ENCODE results near the gene MAGI1.

Gene MAGI1

GRCh38 chr3:65632414-65632813 is 406.3 kb downstream of the MAGI1 start:
- Histone ChIP-seq H3K9me3 (no peaks in the 10 kb centered on the region), H3K36me3 (no peaks in the 10 kb centered on the region), H3K4me3 (ENCODE audit: low read depth in 1 of 2, low read length in 1 of 2) (no peak overlapping the region), H3K27ac (no peak overlapping the region), H3K27me3 (no peaks in the 10 kb centered on the region), H3K4me1 (ENCODE audit: control insufficient read depth in 1 of 2, insufficient read depth in 1 of 2, low read depth in 1 of 2, low read length in 1 of 2) (no peaks in the 10 kb centered on the region)
- TF ChIP-seq CTCF (IDR thresholded peaks at IDR 0.05) = no peak

GRCh38 chr3:65628978-65629377 is 409.7 kb downstream of the MAGI1 start:
- Histone ChIP-seq H3K36me3 (no peaks in the 10 kb centered on the region), H3K27ac (no peak overlapping the region), H3K4me1 (ENCODE audit: control insufficient read depth in 1 of 2, insufficient read depth in 1 of 2, low read depth in 1 of 2, low read length in 1 of 2) (no peaks in the 10 kb centered on the region), H3K4me3 (ENCODE audit: low read depth in 1 of 2, low read length in 1 of 2) (no peak overlapping the region), H3K9me3 (no peaks in the 10 kb centered on the region), H3K27me3 (no peaks in the 10 kb centered on the region)
- no peak for TF ChIP-seq CTCF (IDR thresholded peaks at IDR 0.05)

- Histone ChIP-seq H3K4me1 (ENCODE audit: control insufficient read depth in 1 of 2, insufficient read depth in 1 of 2, low read depth in 1 of 2, low read length in 1 of 2) (no peaks in the 10 kb centered on the region), H3K36me3 (no peaks in the 10 kb centered on the region), H3K27ac (no peak overlapping the region), H3K4me3 (ENCODE audit: low read depth in 1 of 2, low read length in 1 of 2) (no peak overlapping the region), H3K9me3 (no peaks in the 10 kb centered on the region), H3K27me3 (no peaks in the 10 kb centered on the region)
- TF ChIP-seq CTCF (IDR thresholded peaks at IDR 0.05) = no peak
These were observed 411.7 kb downstream of the MAGI1 start for GRCh38 chr3:65627062-65627461.

GRCh38 chr3:65625305-65625704 is 413.4 kb downstream of the MAGI1 start:
- TF ChIP-seq CTCF (IDR thresholded peaks at IDR 0.05) = no peak

GRCh38 chr3:65623362-65623761 is 415.4 kb downstream of the MAGI1 start:
- Histone ChIP-seq H3K27ac (no peak overlapping the region), H3K4me1 (ENCODE audit: control insufficient read depth in 1 of 2, insufficient read depth in 1 of 2, low read depth in 1 of 2, low read length in 1 of 2) (no peaks in the 10 kb centered on the region), H3K27me3 (no peaks in the 10 kb centered on the region), H3K9me3 (no peaks in the 10 kb centered on the region), H3K36me3 (no peaks in the 10 kb centered on the region), H3K4me3 (ENCODE audit: low read depth in 1 of 2, low read length in 1 of 2) (no peak overlapping the region)
- no peak for TF ChIP-seq CTCF (IDR thresholded peaks at IDR 0.05)

More at GRCh38 chr3:65625305-65625704, 413.4 kb downstream of the MAGI1 start:
- Histone ChIP-seq H3K27me3 (no peaks in the 10 kb centered on the region), H3K4me3 (ENCODE audit: low read depth in 1 of 2, low read length in 1 of 2) (no peak overlapping the region), H3K4me1 (ENCODE audit: control insufficient read depth in 1 of 2, insufficient read depth in 1 of 2, low read depth in 1 of 2, low read length in 1 of 2) (no peaks in the 10 kb centered on the region), H3K9me3 (no peaks in the 10 kb centered on the region), H3K36me3 (no peaks in the 10 kb centered on the region), H3K27ac (no peak overlapping the region)

- no peaks in the 10 kb centered on the region for H3K4me1 ChIP-seq (ENCODE audit: control insufficient read depth in 1 of 2, insufficient read depth in 1 of 2, low read depth in 1 of 2, low read length in 1 of 2)
- no peaks in the 10 kb centered on the region for H3K36me3 ChIP-seq
- no peaks in the 10 kb centered on the region for H3K27me3 ChIP-seq
- TF ChIP-seq CTCF (IDR thresholded peaks at IDR 0.05) = no peak
- no peaks in the 10 kb centered on the region for H3K9me3 ChIP-seq
- no peak overlapping the region for H3K4me3 ChIP-seq (ENCODE audit: low read depth in 1 of 2, low read length in 1 of 2)
- H3K27ac ChIP-seq = no peak overlapping the region
These were observed 418.8 kb downstream of the MAGI1 start for GRCh38 chr3:65619888-65620287.

Measured in neutrophil (primary cell).